HepG2 (cell line): ENCODE data around the gene SSNA1. TPM values are rescaled to one million over a fixed set of nuclear protein-coding genes. Genes with fewer than 3 reads are reported as not detected.

Experiments used
- ARNTL ChIP-seq: sonication (generic); formaldehyde crosslinking; IDR thresholded peaks from 2 replicates; pipeline ENCODE4 v1.4.0; 2020; ENCODE audit warnings: mild to moderate bottlenecking, missing genetic modification reagents
- MAZ ChIP-seq, 2 experiments: sonication (generic) in 1 of 2; formaldehyde crosslinking in 1 of 2; IDR thresholded peaks; 2 replicates each; pipeline versions ENCODE4 v1.5.0 to v1.6.1; 2012 to 2020; ENCODE audit warnings: low read depth in 2 of 2, mild to moderate bottlenecking in 2 of 2, borderline replicate concordance in 1 of 2, improper control_type of control experiment in 1 of 2, low read length in 1 of 2, missing genetic modification reagents in 1 of 2, moderate library complexity in 1 of 2
- MXD4 ChIP-seq: IDR thresholded peaks from 2 replicates; pipeline ENCODE4 v1.6.1; 2016; ENCODE audit warnings: mild to moderate bottlenecking, missing biosample characterization, missing genetic modification reagents
- MXI1 ChIP-seq: IDR thresholded peaks from 3 replicates; pipeline ENCODE4 v1.6.1; 2012; ENCODE audit warnings: low read depth, low read length, inconsistent platforms, borderline replicate concordance
- PATZ1 ChIP-seq: sonication (generic); formaldehyde crosslinking; IDR thresholded peaks from 2 replicates; pipeline ENCODE4 v1.4.0; 2020; ENCODE audit warnings: missing genetic modification reagents
- PHF21A ChIP-seq: sonication (generic); formaldehyde crosslinking; IDR thresholded peaks from 2 replicates; pipeline ENCODE4 v1.5.0; 2020; ENCODE audit warnings: mild to moderate bottlenecking, missing genetic modification reagents
- SOX5 ChIP-seq: IDR thresholded peaks from 2 replicates; pipeline ENCODE4 v1.6.1; 2016; ENCODE audit warnings: borderline replicate concordance
- TAF1 ChIP-seq: sonication (generic); formaldehyde crosslinking; IDR thresholded peaks from 2 replicates; pipeline ENCODE4 v1.4.0; 2020; ENCODE audit warnings: missing genetic modification reagents
- ZEB1 ChIP-seq: IDR thresholded peaks from 2 replicates; pipeline ENCODE4 v1.6.1; 2012; ENCODE audit warnings: mild to moderate bottlenecking, low read depth, inconsistent platforms; ENCODE audit not compliant: insufficient replicate concordance
- ZNF292 ChIP-seq: sonication (generic); formaldehyde crosslinking; IDR thresholded peaks from 2 replicates; pipeline ENCODE4 v1.8.1; 2022; ENCODE audit warnings: mild to moderate bottlenecking, low read depth, missing genetic modification reagents, borderline replicate concordance
- ZNF333 ChIP-seq: sonication (generic); formaldehyde crosslinking; IDR thresholded peaks from 2 replicates; pipeline ENCODE4 v1.4.0; 2020; ENCODE audit warnings: mild to moderate bottlenecking, missing genetic modification reagents, borderline replicate concordance
- ZNF609 ChIP-seq: sonication (generic); formaldehyde crosslinking; IDR thresholded peaks from 2 replicates; pipeline ENCODE4 v1.4.0; 2020; ENCODE audit warnings: mild to moderate bottlenecking, missing genetic modification reagents, borderline replicate concordance
- polyA plus RNA-seq, 8 experiments: library from polyadenylated mRNA; depleted of rRNA in 3 of 8; stranded (reverse) in 7 of 8; unstranded in 1 of 8; fragments of >200 nt; fragmentation: Illumina TruSeq in 4 of 8; extraction: Trizol in 4 of 8; gene quantifications; 2 replicates each; pipeline versions ENCODE4 v1.2.1 to v1.2.3, GENCODE V29; 2011 to 2016; ENCODE audit warnings: low read depth in 4 of 8, missing spikeins in 1 of 8, mixed read lengths in 1 of 8; ENCODE audit not compliant: insufficient read depth in 1 of 8
- total RNA-seq, 5 experiments: library from RNA; depleted of rRNA; stranded (reverse); fragments of >200 nt; fragmentation: Illumina TruSeq; extraction: Trizol; gene quantifications; 2 replicates each; pipeline ENCODE4 v1.2.3, GENCODE V29; 2016; ENCODE audit warnings: low read depth in 1 of 5
- TF ChIP-seq, protein P1 (sequence below): sonication (generic); formaldehyde crosslinking; IDR thresholded peaks from 2 replicates; pipeline ENCODE4 v1.4.0; 2020; ENCODE audit warnings: missing genetic modification reagents
- TF ChIP-seq, protein P2 (sequence below): sonication (generic); formaldehyde crosslinking; IDR thresholded peaks from 2 replicates; pipeline ENCODE4 v1.5.1; 2020; ENCODE audit warnings: mild to moderate bottlenecking, missing genetic modification reagents, moderate library complexity

Gene SSNA1
- total and polyA plus RNA-seq, 2 of the 13 experiments (the other 11 are each of a cell fraction or from before 2014, with no cell fraction given) = 35.9 to 49.4 TPM

- TF ChIP-seq, protein P1, sequence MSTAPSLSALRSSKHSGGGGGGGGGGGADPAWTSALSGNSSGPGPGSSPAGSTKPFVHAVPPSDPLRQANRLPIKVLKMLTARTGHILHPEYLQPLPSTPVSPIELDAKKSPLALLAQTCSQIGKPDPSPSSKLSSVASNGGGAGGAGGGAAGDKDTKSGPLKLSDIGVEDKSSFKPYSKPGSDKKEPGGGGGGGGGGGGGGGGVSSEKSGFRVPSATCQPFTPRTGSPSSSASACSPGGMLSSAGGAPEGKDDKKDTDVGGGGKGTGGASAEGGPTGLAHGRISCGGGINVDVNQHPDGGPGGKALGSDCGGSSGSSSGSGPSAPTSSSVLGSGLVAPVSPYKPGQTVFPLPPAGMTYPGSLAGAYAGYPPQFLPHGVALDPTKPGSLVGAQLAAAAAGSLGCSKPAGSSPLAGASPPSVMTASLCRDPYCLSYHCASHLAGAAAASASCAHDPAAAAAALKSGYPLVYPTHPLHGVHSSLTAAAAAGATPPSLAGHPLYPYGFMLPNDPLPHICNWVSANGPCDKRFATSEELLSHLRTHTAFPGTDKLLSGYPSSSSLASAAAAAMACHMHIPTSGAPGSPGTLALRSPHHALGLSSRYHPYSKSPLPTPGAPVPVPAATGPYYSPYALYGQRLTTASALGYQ (CRISPR knock-in tag) = no peak
- TF ChIP-seq SOX5 (CRISPR knock-in tag) (no peak), ZNF333 (CRISPR knock-in tag) (0 out of 2 replicates have a peak, but pooled peaks have one; percentile 4), MAZ (IDR thresholded peaks at IDR 0.05; ENCODE audit: borderline replicate concordance, low read depth, low read length) (no peak), MAZ (CRISPR knock-in tag; IDR thresholded peaks at IDR 0.05; ENCODE audit: low read depth) (no peak), PHF21A (CRISPR knock-in tag) (peak; percentile 78), MXD4 (peak; percentile 83), PATZ1 (CRISPR knock-in tag) (peak; percentile 78), ZNF609 (CRISPR knock-in tag) (no peak), ARNTL (CRISPR knock-in tag) (0 out of 2 replicates have a peak, but pooled peaks have one; percentile 30), ZNF292 (CRISPR knock-in tag) (0 out of 2 replicates have a peak, but pooled peaks have one; percentile 24), ZEB1 (peak; percentile 94), MXI1 (peak; percentile 39; the same call in 1 of the 3 replicates), TAF1 (CRISPR knock-in tag) (peak; percentile 22; the same call in 1 of the 2 replicates)
- TF ChIP-seq, protein P2, sequence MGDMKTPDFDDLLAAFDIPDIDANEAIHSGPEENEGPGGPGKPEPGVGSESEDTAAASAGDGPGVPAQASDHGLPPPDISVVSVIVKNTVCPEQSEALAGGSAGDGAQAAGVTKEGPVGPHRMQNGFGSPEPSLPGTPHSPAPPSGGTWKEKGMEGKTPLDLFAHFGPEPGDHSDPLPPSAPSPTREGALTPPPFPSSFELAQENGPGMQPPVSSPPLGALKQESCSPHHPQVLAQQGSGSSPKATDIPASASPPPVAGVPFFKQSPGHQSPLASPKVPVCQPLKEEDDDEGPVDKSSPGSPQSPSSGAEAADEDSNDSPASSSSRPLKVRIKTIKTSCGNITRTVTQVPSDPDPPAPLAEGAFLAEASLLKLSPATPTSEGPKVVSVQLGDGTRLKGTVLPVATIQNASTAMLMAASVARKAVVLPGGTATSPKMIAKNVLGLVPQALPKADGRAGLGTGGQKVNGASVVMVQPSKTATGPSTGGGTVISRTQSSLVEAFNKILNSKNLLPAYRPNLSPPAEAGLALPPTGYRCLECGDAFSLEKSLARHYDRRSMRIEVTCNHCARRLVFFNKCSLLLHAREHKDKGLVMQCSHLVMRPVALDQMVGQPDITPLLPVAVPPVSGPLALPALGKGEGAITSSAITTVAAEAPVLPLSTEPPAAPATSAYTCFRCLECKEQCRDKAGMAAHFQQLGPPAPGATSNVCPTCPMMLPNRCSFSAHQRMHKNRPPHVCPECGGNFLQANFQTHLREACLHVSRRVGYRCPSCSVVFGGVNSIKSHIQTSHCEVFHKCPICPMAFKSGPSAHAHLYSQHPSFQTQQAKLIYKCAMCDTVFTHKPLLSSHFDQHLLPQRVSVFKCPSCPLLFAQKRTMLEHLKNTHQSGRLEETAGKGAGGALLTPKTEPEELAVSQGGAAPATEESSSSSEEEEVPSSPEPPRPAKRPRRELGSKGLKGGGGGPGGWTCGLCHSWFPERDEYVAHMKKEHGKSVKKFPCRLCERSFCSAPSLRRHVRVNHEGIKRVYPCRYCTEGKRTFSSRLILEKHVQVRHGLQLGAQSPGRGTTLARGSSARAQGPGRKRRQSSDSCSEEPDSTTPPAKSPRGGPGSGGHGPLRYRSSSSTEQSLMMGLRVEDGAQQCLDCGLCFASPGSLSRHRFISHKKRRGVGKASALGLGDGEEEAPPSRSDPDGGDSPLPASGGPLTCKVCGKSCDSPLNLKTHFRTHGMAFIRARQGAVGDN (CRISPR knock-in tag) = peak; percentile 46
Measured at GRCh38 chr9:137198051-137198901, 9.8 kb downstream of the SSNA1 start (continued).
